Mucosa of descending colon (tissue), 3 donors: ENCODE data around the gene VPS13C. TPM values are rescaled to one million over a fixed set of nuclear protein-coding genes. Genes with fewer than 3 reads are reported as not detected.

ENCODE experiments used
- ATAC-seq: fragments of 200-7000 bp; cut with Tn5 transposase; one replicate; pipeline ENCODE4 v1.9.1; 2020; ENCODE audit warnings: mild to moderate bottlenecking, moderate library complexity
- DNase-seq, 3 donors: peaks; one replicate each; pipeline ENCODE4 v3.0.0-alpha.2; 2020
- H3K36me3 ChIP-seq: fragments of 200-600 bp; one replicate; pipeline ENCODE4 v1.8.0; 2021; ENCODE audit warnings: low read depth, mild to moderate bottlenecking
- H3K4me1 ChIP-seq: fragments of 200-600 bp; one replicate; pipeline ENCODE4 v1.8.0; 2021; ENCODE audit warnings: low read depth, mild to moderate bottlenecking
- H3K4me3 ChIP-seq: fragments of 200-600 bp; one replicate; pipeline ENCODE4 v1.8.0; 2021; ENCODE audit warnings: mild to moderate bottlenecking
- H3K9me3 ChIP-seq: fragments of 200-600 bp; one replicate; pipeline ENCODE4 v1.8.0; 2021; ENCODE audit warnings: mild to moderate bottlenecking
- CTCF ChIP-seq: fragments of 200-600 bp; IDR thresholded peaks from one replicate; pipeline ENCODE4 v1.8.0; 2022; ENCODE audit warnings: antibody characterized with exemption, mild to moderate bottlenecking
- intact Hi-C, 2 donors: fragments of 100-400 bp; cut with DNase I in 1 of 2; cut with micrococcal nuclease in 1 of 2; formaldehyde crosslinking; loops; one replicate each; pipeline versions ENCODE4 v1.11.0 to v1.11.1; 2022; cut with DNase I, micrococcal nuclease
- total RNA-seq, 3 donors: library from RNA; stranded (reverse); fragmentation: NEBNext Ultra II Directional in 2 of 3; extraction: Animal tissue kit (Norgen Biotek cat#: 25700) in 2 of 3; gene quantifications; one replicate each; pipeline versions ENCODE4 v1.2.1 to v1.2.4, GENCODE V29; 2021 to 2023
- donor health status: DM: no; HTN: no; CAD: no; lungs with moderate emphysema.
- donor health status: DM: no; HTN: no; CAD: no.
- donor health status: DM: no; HTN: yes; CAD: no.

The VPS13C gene
- total RNA-seq, 3 donors from 2014 or later = 51.0 to 76.1 (median 57.1) TPM

DNA sequence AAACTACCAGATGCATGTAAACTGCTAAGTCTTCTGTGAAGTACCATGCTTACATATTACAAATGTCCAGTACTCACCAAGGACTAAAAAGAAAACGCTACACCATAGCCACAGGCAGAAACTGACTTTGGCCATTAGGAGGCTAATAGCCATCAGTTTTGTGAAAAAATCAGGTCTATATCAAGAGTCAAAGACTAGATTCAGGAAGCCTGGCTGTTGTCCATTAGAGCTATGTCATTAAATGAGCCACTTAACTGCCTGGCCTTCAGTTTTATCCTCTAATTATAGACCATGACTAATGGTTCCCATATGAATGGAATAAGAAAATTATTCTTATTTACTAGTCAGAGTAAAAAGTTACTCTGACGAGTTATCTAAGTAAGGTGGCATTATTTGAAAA, 144.1 kb downstream of the VPS13C start:
- DNase-seq (no peak), ATAC-seq (no peak)
- Histone ChIP-seq H3K4me1 (no peaks in the 10 kb centered on the region), H3K4me3 (no peak overlapping the region), H3K9me3 (no peaks in the 10 kb centered on the region), H3K36me3 (no peaks in the 10 kb centered on the region)
- intact Hi-C loops = no loop called here
- no peak for TF ChIP-seq CTCF

DNA sequence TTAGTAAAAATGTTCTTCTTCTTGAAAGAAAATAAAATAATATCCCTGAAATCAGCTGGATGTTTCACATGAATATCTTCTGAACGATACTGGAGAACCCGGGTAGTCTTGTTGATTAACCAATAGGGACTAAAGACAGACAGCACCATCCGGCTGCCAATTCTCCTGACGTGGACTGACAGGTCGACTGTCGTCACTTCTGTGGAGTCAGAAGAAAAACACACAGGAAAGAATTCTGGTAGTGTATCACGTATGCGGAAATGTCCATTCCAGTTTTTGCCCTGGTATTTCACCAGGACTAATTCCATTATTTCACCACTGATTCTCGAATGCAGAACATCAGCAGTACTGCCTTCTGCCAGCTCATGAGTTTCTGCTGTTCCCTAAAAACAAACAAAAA, 144.6 kb downstream of the VPS13C start:
- Histone ChIP-seq H3K36me3 (no peaks in the 10 kb centered on the region), H3K4me1 (no peaks in the 10 kb centered on the region), H3K4me3 (no peak overlapping the region), H3K9me3 (no peaks in the 10 kb centered on the region)
- ATAC-seq = no peak
- TF ChIP-seq CTCF = no peak
- intact Hi-C loops = no loop called here
- DNase-seq = no peak

DNA sequence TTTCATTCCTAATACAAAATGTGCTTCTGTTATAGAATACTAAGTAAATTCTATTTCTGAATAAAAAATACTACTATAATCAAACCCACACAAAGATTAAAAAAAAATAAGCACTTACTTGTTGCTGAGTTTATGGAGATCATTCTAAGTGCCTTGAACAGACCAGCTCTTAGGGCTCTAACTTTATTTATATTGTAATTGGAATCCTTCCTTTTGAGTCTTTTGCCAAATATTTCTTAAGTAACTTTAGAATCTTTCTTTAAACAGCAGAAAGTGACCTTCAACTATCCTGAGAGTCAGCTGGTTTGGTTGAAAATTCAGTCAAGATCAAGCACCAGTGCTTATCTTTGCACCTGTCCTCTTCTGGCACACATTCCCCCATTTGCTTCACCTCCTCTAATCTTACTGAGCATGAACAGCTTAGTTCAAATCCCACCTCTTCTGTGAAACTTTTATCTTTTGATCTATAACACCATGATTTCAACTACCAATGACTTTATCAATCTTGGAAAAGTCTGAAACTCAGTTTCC, 149.3 kb downstream of the VPS13C start:
- peaks cover 5% of the 10 kb centered on the region for H3K36me3 ChIP-seq
- H3K4me3 ChIP-seq = no peak overlapping the region
- DNase-seq (no peak), ATAC-seq (no peak)
- TF ChIP-seq CTCF = no peak
- H3K9me3 ChIP-seq = no peaks in the 10 kb centered on the region
- H3K4me1 ChIP-seq = no peaks in the 10 kb centered on the region
- intact Hi-C loops = no loop called here

DNA sequence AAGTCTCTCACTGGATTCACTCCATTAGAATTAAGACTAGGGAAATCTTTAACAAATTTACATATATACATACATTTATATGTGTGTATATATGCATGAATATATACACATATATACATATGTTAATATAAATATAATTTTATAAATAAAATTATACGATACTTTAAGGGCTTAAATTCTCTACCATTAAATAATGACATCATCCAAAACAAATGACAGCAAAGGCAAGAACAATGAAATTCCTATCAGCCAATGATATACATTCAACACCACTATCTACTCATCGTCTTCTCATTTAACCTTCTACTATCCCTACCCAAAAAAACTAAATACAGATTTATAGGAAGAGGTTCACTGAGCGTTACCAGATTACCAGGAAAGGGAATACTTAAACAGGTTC, 152.0 kb downstream of the VPS13C start:
- intact Hi-C loops = no loop called here
- ATAC-seq = no peak
- H3K36me3 ChIP-seq = peaks cover 5% of the 10 kb centered on the region
- H3K4me1 ChIP-seq = no peaks in the 10 kb centered on the region
- H3K4me3 ChIP-seq = no peak overlapping the region
- no peaks in the 10 kb centered on the region for H3K9me3 ChIP-seq
- no peak for DNase-seq
- no peak for TF ChIP-seq CTCF

GRCh38 chr15:61907753-61908086, 152.5 kb downstream of the VPS13C start:
- DNase-seq (no peak), ATAC-seq (no peak)
- H3K4me1 ChIP-seq = no peaks in the 10 kb centered on the region
- intact Hi-C loops = no loop called here
- no peak for TF ChIP-seq CTCF
- H3K9me3 ChIP-seq = no peaks in the 10 kb centered on the region
- H3K4me3 ChIP-seq = no peak overlapping the region
- peaks cover 5% of the 10 kb centered on the region for H3K36me3 ChIP-seq
